ENCODE measurements around the gene NMNAT3. TPM values are rescaled to one million over a fixed set of nuclear protein-coding genes. Genes with fewer than 3 reads are reported as not detected.
"Not testable (repeated sequence)": the region's sequence is repeated elsewhere in the genome, so short reads cannot be mapped to it uniquely, and the experiment has no call there.

NMNAT3 gene
- total and polyA plus RNA-seq, 2 experiments from 2014 or later: 8.3 to 9.2 TPM

DNA sequence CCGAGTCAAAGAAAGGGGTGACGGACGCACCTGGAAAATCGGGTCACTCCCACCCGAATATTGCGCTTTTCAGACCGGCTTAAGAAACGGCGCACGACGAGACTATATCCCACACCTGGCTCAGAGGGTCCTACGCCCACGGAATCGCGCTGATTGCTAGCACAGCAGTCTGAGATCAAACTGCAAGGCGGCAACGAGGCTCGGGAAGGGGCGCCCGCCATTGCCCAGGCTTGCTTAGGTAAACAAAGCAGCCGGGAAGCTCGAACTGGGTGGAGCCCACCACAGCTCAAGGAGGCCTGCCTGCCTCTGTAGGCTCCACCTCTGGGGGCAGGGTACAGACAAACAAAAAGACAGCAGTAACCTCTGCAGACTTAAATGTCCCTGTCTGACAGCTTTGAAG, 86.6 kb downstream of the NMNAT3 start:
- H3K4me2 ChIP-seq; H3K4me3 ChIP-seq; H3K9me3 Mint-ChIP-seq; H3F3A ChIP-seq (replicated peaks; ENCODE audit: low read depth); H3K27me3 ChIP-seq (ENCODE audit: insufficient read depth); H3K4me3 Mint-ChIP-seq; H3K4me1 ChIP-seq (ENCODE audit: insufficient read depth); H4K20me1 ChIP-seq (replicated peaks; ENCODE audit: insufficient read depth); H3K36me3 ChIP-seq (ENCODE audit: insufficient read depth); H3K4me1 Mint-ChIP-seq; H3K36me3 Mint-ChIP-seq (ENCODE audit: low read depth); H3K9me2 ChIP-seq (ENCODE audit: insufficient read depth); H3K27ac Mint-ChIP-seq; DNase-seq (ENCODE audit: low spot score); H3K27ac ChIP-seq (ENCODE audit: low read depth); ATAC-seq; H3K79me2 ChIP-seq (replicated peaks; ENCODE audit: insufficient read depth); H3K27me3 Mint-ChIP-seq (ENCODE audit: insufficient read depth, low read depth, poor library complexity); H2AFZ ChIP-seq: not testable (repeated sequence)

DNA sequence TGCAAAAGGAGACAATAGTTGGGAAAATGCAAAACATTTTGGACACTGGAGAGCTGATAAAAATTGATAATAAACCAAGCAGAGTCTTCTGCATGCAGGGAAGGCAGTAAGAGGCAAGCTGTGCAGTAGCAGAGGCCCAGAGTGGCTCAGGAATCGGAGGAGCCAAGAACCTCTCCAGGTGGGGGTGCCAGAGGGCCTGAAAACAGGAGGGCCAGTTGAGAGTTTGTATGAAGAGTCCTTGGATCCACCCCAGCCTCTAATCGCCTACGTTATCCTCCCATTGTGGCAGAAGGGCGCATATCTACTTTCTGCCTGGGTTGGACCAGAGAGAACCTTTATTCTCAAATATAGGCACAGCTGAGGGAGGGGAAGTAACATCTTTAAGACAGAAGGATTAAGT, 89.3 kb downstream of the NMNAT3 start:
- ATAC-seq (peak; percentile 99), DNase-seq (ENCODE audit: low spot score) (peak; percentile 86)
- no peaks in the 10 kb centered on the region; the same call in 2 of the 3 replicates for H3K36me3 Mint-ChIP-seq (ENCODE audit: low read depth)
- peaks cover 6% of the 10 kb centered on the region for H3K27me3 Mint-ChIP-seq (ENCODE audit: insufficient read depth, low read depth, poor library complexity)
- Histone ChIP-seq H3K4me1 (ENCODE audit: insufficient read depth) (no peaks in the 10 kb centered on the region), H4K20me1 (replicated peaks; ENCODE audit: insufficient read depth) (no peaks in the 10 kb centered on the region), H3K9me2 (ENCODE audit: insufficient read depth) (no peaks in the 10 kb centered on the region), H3K27ac (ENCODE audit: low read depth) (no peak overlapping the region), H3K79me2 (replicated peaks; ENCODE audit: insufficient read depth) (no peaks in the 10 kb centered on the region), H3K4me2 (no peak overlapping the region), H3F3A (replicated peaks; ENCODE audit: low read depth) (no peaks in the 10 kb centered on the region), H3K4me3 (no peak overlapping the region), H3K36me3 (ENCODE audit: insufficient read depth) (no peaks in the 10 kb centered on the region), H2AFZ (no peak overlapping the region), H3K27me3 (ENCODE audit: insufficient read depth) (no peaks in the 10 kb centered on the region)
- peaks cover 5% of the 10 kb centered on the region for H3K4me1 Mint-ChIP-seq
- no peak overlapping the region for H3K4me3 Mint-ChIP-seq
- TF ChIP-seq, protein P1, sequence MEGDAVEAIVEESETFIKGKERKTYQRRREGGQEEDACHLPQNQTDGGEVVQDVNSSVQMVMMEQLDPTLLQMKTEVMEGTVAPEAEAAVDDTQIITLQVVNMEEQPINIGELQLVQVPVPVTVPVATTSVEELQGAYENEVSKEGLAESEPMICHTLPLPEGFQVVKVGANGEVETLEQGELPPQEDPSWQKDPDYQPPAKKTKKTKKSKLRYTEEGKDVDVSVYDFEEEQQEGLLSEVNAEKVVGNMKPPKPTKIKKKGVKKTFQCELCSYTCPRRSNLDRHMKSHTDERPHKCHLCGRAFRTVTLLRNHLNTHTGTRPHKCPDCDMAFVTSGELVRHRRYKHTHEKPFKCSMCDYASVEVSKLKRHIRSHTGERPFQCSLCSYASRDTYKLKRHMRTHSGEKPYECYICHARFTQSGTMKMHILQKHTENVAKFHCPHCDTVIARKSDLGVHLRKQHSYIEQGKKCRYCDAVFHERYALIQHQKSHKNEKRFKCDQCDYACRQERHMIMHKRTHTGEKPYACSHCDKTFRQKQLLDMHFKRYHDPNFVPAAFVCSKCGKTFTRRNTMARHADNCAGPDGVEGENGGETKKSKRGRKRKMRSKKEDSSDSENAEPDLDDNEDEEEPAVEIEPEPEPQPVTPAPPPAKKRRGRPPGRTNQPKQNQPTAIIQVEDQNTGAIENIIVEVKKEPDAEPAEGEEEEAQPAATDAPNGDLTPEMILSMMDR (conservative IDR thresholded peaks at IDR 0.05; ENCODE audit: low read depth in 2 of 2): peak; percentile 54 to 84
- TF ChIP-seq REST (IDR thresholded peaks at IDR 0.05; ENCODE audit: unreplicated experiment) (no peak), CREB1 (CRISPR knock-in tag; IDR thresholded peaks at IDR 0.05; ENCODE audit: low read depth) (no peak)
- no peak overlapping the region for H3K27ac Mint-ChIP-seq
- no peaks in the 10 kb centered on the region for H3K9me3 Mint-ChIP-seq

DNA sequence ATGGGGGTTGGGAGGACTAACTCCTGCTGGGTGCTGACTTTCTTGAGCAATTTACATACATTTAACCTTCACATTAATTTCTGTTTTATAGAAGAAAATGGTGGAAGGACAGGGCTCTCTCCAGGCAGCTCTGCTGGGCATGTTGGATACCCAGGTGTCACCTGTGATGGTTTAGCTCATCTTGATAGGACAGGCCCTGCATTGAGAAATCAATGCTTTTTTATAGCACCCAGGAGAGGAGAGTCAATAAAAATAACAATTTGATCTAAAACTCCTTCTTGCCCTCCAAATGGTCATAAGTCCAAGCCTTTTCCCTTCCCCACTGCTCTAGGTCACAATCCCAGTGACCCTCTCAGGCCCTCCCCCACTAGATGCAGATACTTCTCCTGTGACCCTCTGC, 90.0 kb downstream of the NMNAT3 start:
- Histone ChIP-seq H2AFZ (no peak overlapping the region), H3K9me2 (ENCODE audit: insufficient read depth) (no peaks in the 10 kb centered on the region), H3K36me3 (ENCODE audit: insufficient read depth) (no peaks in the 10 kb centered on the region), H3K4me1 (ENCODE audit: insufficient read depth) (no peaks in the 10 kb centered on the region), H3K79me2 (replicated peaks; ENCODE audit: insufficient read depth) (no peaks in the 10 kb centered on the region), H4K20me1 (replicated peaks; ENCODE audit: insufficient read depth) (no peaks in the 10 kb centered on the region), H3K27me3 (ENCODE audit: insufficient read depth) (no peaks in the 10 kb centered on the region), H3K4me3 (no peak overlapping the region), H3F3A (replicated peaks; ENCODE audit: low read depth) (no peaks in the 10 kb centered on the region), H3K4me2 (no peak overlapping the region), H3K27ac (ENCODE audit: low read depth) (no peak overlapping the region)
- Mint-ChIP-seq H3K27me3 (ENCODE audit: insufficient read depth, low read depth, poor library complexity) (peaks cover 6% of the 10 kb centered on the region), H3K4me3 (no peak overlapping the region), H3K36me3 (ENCODE audit: low read depth) (no peaks in the 10 kb centered on the region; the same call in 2 of the 3 replicates), H3K27ac (no peak overlapping the region), H3K9me3 (no peaks in the 10 kb centered on the region), H3K4me1 (peaks cover 5% of the 10 kb centered on the region)
- DNase-seq (ENCODE audit: low spot score) (no peak), ATAC-seq (no peak)
- no peak for TF ChIP-seq ZNF331 (CRISPR knock-in tag; IDR thresholded peaks at IDR 0.05; ENCODE audit: low read depth)
- TF ChIP-seq, protein P1 (conservative IDR thresholded peaks at IDR 0.05; ENCODE audit: low read depth in 2 of 2): no peak
- TF ChIP-seq STAT1 (IDR thresholded peaks at IDR 0.05; ENCODE audit: unreplicated experiment): no peak
- no peak for TF ChIP-seq JUNB (IDR thresholded peaks at IDR 0.05; ENCODE audit: unreplicated experiment)
- TF ChIP-seq NANOG (IDR thresholded peaks at IDR 0.05; ENCODE audit: borderline replicate concordance): no peak
- no peak for TF ChIP-seq REST (IDR thresholded peaks at IDR 0.05; ENCODE audit: unreplicated experiment)
- no peak for TF ChIP-seq POLR2AphosphoS5 (IDR thresholded peaks at IDR 0.05; ENCODE audit: low read depth)

All from GM23338 (cell line).